ENCODE data around the gene OR51G2. TPM values are rescaled to one million over a fixed set of nuclear protein-coding genes. Genes with fewer than 3 reads are reported as not detected.
"Not testable (repeated sequence)": the region's sequence is repeated elsewhere in the genome, so short reads cannot be mapped to it uniquely, and the experiment has no call there.

OR51G2 gene
- polyA plus RNA-seq (2011; rRNA removed) (not detected in 2 replicates), polyA minus RNA-seq (2011; rRNA and poly(A)+ RNA removed) (not detected in 2 replicates)

- ChIA-PET POLR2A (no interaction called here), CTCF (no interaction called here)
- TF ChIP-seq, protein P1, sequence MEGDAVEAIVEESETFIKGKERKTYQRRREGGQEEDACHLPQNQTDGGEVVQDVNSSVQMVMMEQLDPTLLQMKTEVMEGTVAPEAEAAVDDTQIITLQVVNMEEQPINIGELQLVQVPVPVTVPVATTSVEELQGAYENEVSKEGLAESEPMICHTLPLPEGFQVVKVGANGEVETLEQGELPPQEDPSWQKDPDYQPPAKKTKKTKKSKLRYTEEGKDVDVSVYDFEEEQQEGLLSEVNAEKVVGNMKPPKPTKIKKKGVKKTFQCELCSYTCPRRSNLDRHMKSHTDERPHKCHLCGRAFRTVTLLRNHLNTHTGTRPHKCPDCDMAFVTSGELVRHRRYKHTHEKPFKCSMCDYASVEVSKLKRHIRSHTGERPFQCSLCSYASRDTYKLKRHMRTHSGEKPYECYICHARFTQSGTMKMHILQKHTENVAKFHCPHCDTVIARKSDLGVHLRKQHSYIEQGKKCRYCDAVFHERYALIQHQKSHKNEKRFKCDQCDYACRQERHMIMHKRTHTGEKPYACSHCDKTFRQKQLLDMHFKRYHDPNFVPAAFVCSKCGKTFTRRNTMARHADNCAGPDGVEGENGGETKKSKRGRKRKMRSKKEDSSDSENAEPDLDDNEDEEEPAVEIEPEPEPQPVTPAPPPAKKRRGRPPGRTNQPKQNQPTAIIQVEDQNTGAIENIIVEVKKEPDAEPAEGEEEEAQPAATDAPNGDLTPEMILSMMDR (IDR thresholded peaks at IDR 0.05; ENCODE audit: insufficient read depth, low read depth, low read length): no peak
- Histone ChIP-seq H3K27me3 (ENCODE audit: control insufficient read depth, insufficient read depth, low read length) (no peaks in the 10 kb centered on the region), H3K4me3 (ENCODE audit: low read depth, low read length) (no peak within 1 kb of the TSS), H3K36me3 (ENCODE audit: control insufficient read depth, insufficient read depth, low read length) (no peaks in the 10 kb centered on the region)
- DNase-seq (ENCODE audit: low read depth): no peak
Observed at GRCh38 chr11:4919250-4919649, at the start of gene OR51G2. TSS of gene OR51G2 (minus strand) at chr11:4919350. CDS start at chr11:4915663, 3,687 bp downstream.

- CTCF ChIA-PET: interaction anchor here (0.6 kb wide), 1 partner anchor 63 kb away, joined by 3 read pairs; no protein-coding TSS in a partner anchor
- POLR2A ChIA-PET: no interaction called here
- TF ChIP-seq, protein P1 (IDR thresholded peaks at IDR 0.05; ENCODE audit: insufficient read depth, low read depth, low read length): no peak
Observed at GRCh38 chr11:4962816-4963215, 43.7 kb upstream of the OR51G2 start.

GRCh38 chr11:4960877-4961276 lies 41.7 kb upstream of the OR51G2 start:
- ChIA-PET CTCF (no interaction called here), POLR2A (no interaction called here)
- Histone ChIP-seq H3K27me3 (ENCODE audit: control insufficient read depth, insufficient read depth, low read length) (no peaks in the 10 kb centered on the region), H3K4me3 (ENCODE audit: low read depth, low read length) (no peak overlapping the region), H3K36me3 (ENCODE audit: control insufficient read depth, insufficient read depth, low read length) (no peaks in the 10 kb centered on the region)
- TF ChIP-seq, protein P1 (IDR thresholded peaks at IDR 0.05; ENCODE audit: insufficient read depth, low read depth, low read length): no peak
- no peak for DNase-seq (ENCODE audit: low read depth)

More at GRCh38 chr11:4962816-4963215, 43.7 kb upstream of the OR51G2 start:
- Histone ChIP-seq H3K27me3 (ENCODE audit: control insufficient read depth, insufficient read depth, low read length) (no peaks in the 10 kb centered on the region), H3K36me3 (ENCODE audit: control insufficient read depth, insufficient read depth, low read length) (no peaks in the 10 kb centered on the region), H3K4me3 (ENCODE audit: low read depth, low read length) (no peak overlapping the region)
- DNase-seq (ENCODE audit: low read depth): no peak

- ChIA-PET CTCF (no interaction called here), POLR2A (no interaction called here)
- Histone ChIP-seq H3K36me3 (ENCODE audit: control insufficient read depth, insufficient read depth, low read length) (no peaks in the 10 kb centered on the region), H3K4me3 (ENCODE audit: low read depth, low read length) (no peak overlapping the region), H3K27me3 (ENCODE audit: control insufficient read depth, insufficient read depth, low read length) (no peaks in the 10 kb centered on the region)
- TF ChIP-seq, protein P1 (IDR thresholded peaks at IDR 0.05; ENCODE audit: insufficient read depth, low read depth, low read length): no peak
- DNase-seq (ENCODE audit: low read depth): no peak
Observed at GRCh38 chr11:4957396-4957795, 38.2 kb upstream of the OR51G2 start.

GRCh38 chr11:4955613-4956012 lies 36.5 kb upstream of the OR51G2 start, which contains the start of gene OR51A2:
TSS of gene OR51A2 (minus strand) at chr11:4955713. CDS start at chr11:4955713, 0 bp downstream.
- CTCF ChIA-PET; H3K4me3 ChIP-seq (ENCODE audit: low read depth, low read length); DNase-seq (ENCODE audit: low read depth); POLR2A ChIA-PET; H3K36me3 ChIP-seq (ENCODE audit: control insufficient read depth, insufficient read depth, low read length); H3K27me3 ChIP-seq (ENCODE audit: control insufficient read depth, insufficient read depth, low read length): not testable (repeated sequence)

- Histone ChIP-seq H3K4me3 (ENCODE audit: low read depth, low read length) (no peak within 1 kb of the TSS), H3K36me3 (ENCODE audit: control insufficient read depth, insufficient read depth, low read length) (no peaks in the 10 kb centered on the region), H3K27me3 (ENCODE audit: control insufficient read depth, insufficient read depth, low read length) (no peaks in the 10 kb centered on the region)
- CTCF ChIA-PET: no interaction called here
- no peak for DNase-seq (ENCODE audit: low read depth)
- POLR2A ChIA-PET: no interaction called here
- TF ChIP-seq, protein P1 (IDR thresholded peaks at IDR 0.05; ENCODE audit: insufficient read depth, low read depth, low read length): no peak
Observed at GRCh38 chr11:4947505-4947904, 28.4 kb upstream of the OR51G2 start, which contains the start of gene OR51A4. TSS of gene OR51A4 (minus strand) at chr11:4947605. CDS start at chr11:4947100, 505 bp downstream.
